Vagina (tissue), 2 donors: ENCODE measurements around the gene CKLF.

Source experiments
- POLR2A ChIP-seq, 2 donors: fragments of 450-650 bp; IDR thresholded peaks; one replicate each; pipeline ENCODE4 v1.6.1; 2017; ENCODE audit warnings: antibody characterized with exemption in 2 of 2, mild to moderate bottlenecking in 2 of 2, moderate library complexity in 2 of 2
- POLR2AphosphoS5 ChIP-seq, 2 donors: sonication (generic); formaldehyde crosslinking; IDR thresholded peaks; one replicate each; pipeline ENCODE4 v1.9.0; 2017; ENCODE audit warnings: antibody characterized with exemption in 2 of 2, mild to moderate bottlenecking in 2 of 2, low read depth in 1 of 2; ENCODE audit not compliant: insufficient read depth in 1 of 2
- TF ChIP-seq, protein P1 (sequence below), 3 experiments: fragments of 450-650 bp in 2 of 3; fragments of 200-600 bp in 1 of 3; sonication (generic) in 1 of 3; IDR thresholded peaks; one replicate each; pipeline ENCODE4 v1.5.1; 2017 to 2019; ENCODE audit warnings: antibody characterized with exemption in 3 of 3, mild to moderate bottlenecking in 2 of 3, moderate library complexity in 2 of 3

DNA sequence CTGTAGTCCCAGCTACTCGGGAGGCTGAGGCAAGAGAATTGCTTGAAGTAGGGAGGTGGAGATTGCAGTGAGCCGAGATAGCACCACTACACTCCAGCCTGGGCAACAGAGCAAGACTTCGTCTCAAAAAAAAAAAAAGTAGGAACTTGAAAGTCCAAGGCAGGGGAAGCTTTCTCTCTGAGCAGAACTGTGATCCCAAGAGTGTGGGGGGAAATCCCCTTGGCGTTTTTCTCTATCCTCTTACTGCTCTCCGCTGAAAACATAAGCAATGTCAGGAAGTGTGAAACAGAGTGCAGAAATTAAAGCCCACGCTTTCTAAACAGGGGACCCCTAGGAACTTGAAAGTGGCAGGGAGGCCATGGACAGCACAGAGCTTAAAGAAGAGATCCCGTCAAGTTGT, 42.4 kb downstream of the CKLF start:
- TF ChIP-seq POLR2A (IDR thresholded peaks at IDR 0.05): no peak
- TF ChIP-seq, protein P1, sequence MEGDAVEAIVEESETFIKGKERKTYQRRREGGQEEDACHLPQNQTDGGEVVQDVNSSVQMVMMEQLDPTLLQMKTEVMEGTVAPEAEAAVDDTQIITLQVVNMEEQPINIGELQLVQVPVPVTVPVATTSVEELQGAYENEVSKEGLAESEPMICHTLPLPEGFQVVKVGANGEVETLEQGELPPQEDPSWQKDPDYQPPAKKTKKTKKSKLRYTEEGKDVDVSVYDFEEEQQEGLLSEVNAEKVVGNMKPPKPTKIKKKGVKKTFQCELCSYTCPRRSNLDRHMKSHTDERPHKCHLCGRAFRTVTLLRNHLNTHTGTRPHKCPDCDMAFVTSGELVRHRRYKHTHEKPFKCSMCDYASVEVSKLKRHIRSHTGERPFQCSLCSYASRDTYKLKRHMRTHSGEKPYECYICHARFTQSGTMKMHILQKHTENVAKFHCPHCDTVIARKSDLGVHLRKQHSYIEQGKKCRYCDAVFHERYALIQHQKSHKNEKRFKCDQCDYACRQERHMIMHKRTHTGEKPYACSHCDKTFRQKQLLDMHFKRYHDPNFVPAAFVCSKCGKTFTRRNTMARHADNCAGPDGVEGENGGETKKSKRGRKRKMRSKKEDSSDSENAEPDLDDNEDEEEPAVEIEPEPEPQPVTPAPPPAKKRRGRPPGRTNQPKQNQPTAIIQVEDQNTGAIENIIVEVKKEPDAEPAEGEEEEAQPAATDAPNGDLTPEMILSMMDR (IDR thresholded peaks at IDR 0.05): no peak
- no peak for TF ChIP-seq POLR2AphosphoS5 (IDR thresholded peaks at IDR 0.05; ENCODE audit: insufficient read depth in 1 of 2, low read depth in 1 of 2)
